Measurements from ENCODE around the gene C5orf52.
"Not testable (repeated sequence)": the region's sequence is repeated elsewhere in the genome, so short reads cannot be mapped to it uniquely, and the experiment has no call there.

The C5orf52 gene

GRCh38 chr5:157727858-157728257 is 56.5 kb downstream of the C5orf52 start:
- not testable (repeated sequence) for DNase-seq
